ENCODE measurements around the gene TTC3.

- TF ChIP-seq CTCF (IDR thresholded peaks at IDR 0.05; ENCODE audit: insufficient read depth, low read length) = no peak
- no peak for TF ChIP-seq POLR2AphosphoS5 (IDR thresholded peaks at IDR 0.05; ENCODE audit: low read depth)
- no peak for TF ChIP-seq SPI1 (IDR thresholded peaks at IDR 0.05; ENCODE audit: borderline replicate concordance, low read depth)
- no peak for TF ChIP-seq REST (IDR thresholded peaks at IDR 0.05; ENCODE audit: insufficient replicate concordance, low read depth)
- TF ChIP-seq GABPA (IDR thresholded peaks at IDR 0.05; ENCODE audit: low read depth) = no peak
These were observed 4.3 kb downstream of the TTC3 start for GRCh38 chr21:37077403-37077802.

Measured in HL-60 (cell line).